HG02678 (cell line): ENCODE results near the gene SAMD8.
"Not testable (repeated sequence)": the region's sequence is repeated elsewhere in the genome, so short reads cannot be mapped to it uniquely, and the experiment has no call there.

Experiments used
- ATAC-seq: cut with Tn5 transposase; IDR thresholded peaks from one replicate; pipeline ENCODE4 v1.9.1; 2021; ENCODE audit warnings: mild to moderate bottlenecking, moderate library complexity; ENCODE audit not compliant: unreplicated experiment

The SAMD8 gene

GRCh38 chr10:75137533-75138438 is 26.3 kb downstream of the SAMD8 start:
- ATAC-seq = no peak

- no peak for ATAC-seq
Measured at GRCh38 chr10:75140246-75140645, 28.8 kb downstream of the SAMD8 start.

GRCh38 chr10:75143353-75143752 is 31.9 kb downstream of the SAMD8 start:
- ATAC-seq = no peak

GRCh38 chr10:75145590-75145989 is 34.1 kb downstream of the SAMD8 start:
- ATAC-seq = no peak

GRCh38 chr10:75146780-75147179 is 35.3 kb downstream of the SAMD8 start:
- ATAC-seq = no peak

GRCh38 chr10:75150656-75151055 is 39.2 kb downstream of the SAMD8 start:
- ATAC-seq = no peak

- ATAC-seq = no peak
Measured at GRCh38 chr10:75159519-75159918, 48.1 kb downstream of the SAMD8 start.

- peak; percentile 94 for ATAC-seq
Measured at GRCh38 chr10:75165684-75166622, 54.5 kb downstream of the SAMD8 start.

GRCh38 chr10:75166623-75166972 is 55.1 kb downstream of the SAMD8 start:
- ATAC-seq = peak; percentile 20

GRCh38 chr10:75168275-75168674 is 56.8 kb downstream of the SAMD8 start:
- ATAC-seq = no peak

GRCh38 chr10:75170215-75170614 is 58.8 kb downstream of the SAMD8 start:
- no peak for ATAC-seq

GRCh38 chr10:75175046-75175445 is 63.6 kb downstream of the SAMD8 start:
- ATAC-seq = no peak

- no peak for ATAC-seq
Measured at GRCh38 chr10:75176046-75176445, 64.6 kb downstream of the SAMD8 start.

GRCh38 chr10:75176736-75177135 is 65.3 kb downstream of the SAMD8 start:
- no peak for ATAC-seq

- no peak for ATAC-seq
Measured at GRCh38 chr10:75179657-75180177, 68.3 kb downstream of the SAMD8 start.

- no peak for ATAC-seq
Measured at GRCh38 chr10:75180592-75180991, 69.1 kb downstream of the SAMD8 start.

- no peak for ATAC-seq
Measured at GRCh38 chr10:75181073-75181472, 69.6 kb downstream of the SAMD8 start.

GRCh38 chr10:75186310-75186709 is 74.9 kb downstream of the SAMD8 start:
- ATAC-seq = no peak

- ATAC-seq = peak; percentile 47
Measured at GRCh38 chr10:75187961-75188426, 76.5 kb downstream of the SAMD8 start.

- ATAC-seq = not testable (repeated sequence)
Measured at GRCh38 chr10:75188522-75188921, 77.1 kb downstream of the SAMD8 start.
